Measurements from ENCODE around the gene PORCN.

GRCh38 chrX:48489892-48490291 is 18.9 kb upstream of the PORCN start:
- TF ChIP-seq CDX4 (CRISPR knock-in tag; IDR thresholded peaks at IDR 0.05; ENCODE audit: borderline replicate concordance) (no peak), JUN (CRISPR knock-in tag; IDR thresholded peaks at IDR 0.05) (no peak), ATF2 (CRISPR knock-in tag; IDR thresholded peaks at IDR 0.05; ENCODE audit: borderline replicate concordance, low read depth) (no peak), ESRRA (CRISPR knock-in tag; IDR thresholded peaks at IDR 0.05; ENCODE audit: borderline replicate concordance) (no peak), ETV6 (CRISPR knock-in tag; IDR thresholded peaks at IDR 0.05) (no peak)

Data from WTC11 (cell line).